A673 (cell line): ENCODE results near the gene SMYD3. TPM values are rescaled to one million over a fixed set of nuclear protein-coding genes. Genes with fewer than 3 reads are reported as not detected.

Source experiments
- BruUV-seq: library from RNA; stranded (reverse); fragments of 400-500 nt; replicated peaks from 2 replicates; lab custom pipeline; 2021; lab: Mats Ljungman, UMichigan
- CTCF ChIA-PET: fragments of 300-600 bp; sonication (Branson Sonifier 250); formaldehyde crosslinking; loops from one replicate; lab custom pipeline; 2022; ENCODE audit warnings: antibody characterized with exemption; lab: Charles Lee
- POLR2A ChIA-PET: fragments of 300-600 bp; sonication (Branson Sonifier 250); formaldehyde crosslinking; loops from one replicate; lab custom pipeline; 2022; ENCODE audit warnings: antibody characterized with exemption; ENCODE audit not compliant: low non-redundant PET; lab: Charles Lee
- DNase-seq: peaks from one replicate; pipeline ENCODE4 v3.0.0-alpha.2; 2015; ENCODE audit warnings: low spot score
- H3K27ac ChIP-seq: fragments of 200-600 bp; sonication (generic); 2 replicates; pipeline ENCODE4 v1.5.1; 2016; ENCODE audit warnings: mixed run types, low read depth, mild to moderate bottlenecking, mixed read lengths, antibody characterized with exemption, low read length; ENCODE audit not compliant: poor library complexity, severe bottlenecking
- H3K27me3 ChIP-seq: fragments of 200-600 bp; sonication (generic); replicated peaks from 2 replicates; pipeline ENCODE4 v1.6.1; 2017; ENCODE audit warnings: mixed run types, low read depth, mild to moderate bottlenecking, mixed read lengths, antibody characterized with exemption, low read length; ENCODE audit not compliant: insufficient read depth, poor library complexity
- H3K36me3 ChIP-seq: fragments of 200-600 bp; sonication (generic); 2 replicates; pipeline ENCODE4 v1.6.1; 2016; ENCODE audit warnings: mixed run types, mild to moderate bottlenecking, mixed read lengths, antibody characterized with exemption, low read length; ENCODE audit not compliant: insufficient read depth, poor library complexity, severe bottlenecking
- H3K4me1 ChIP-seq: fragments of 200-600 bp; sonication (generic); 2 replicates; pipeline ENCODE4 v1.6.1; 2017; ENCODE audit warnings: mixed run types, mild to moderate bottlenecking, mixed read lengths, antibody characterized with exemption, low read length; ENCODE audit not compliant: insufficient read depth, poor library complexity, severe bottlenecking
- H3K4me3 ChIP-seq: fragments of 200-600 bp; sonication (generic); 2 replicates; pipeline ENCODE4 v1.5.1; 2016; ENCODE audit warnings: low read depth, mixed run types, mild to moderate bottlenecking, mixed read lengths, low read length; ENCODE audit not compliant: poor library complexity, severe bottlenecking
- H3K9me3 ChIP-seq: fragments of 200-600 bp; sonication (generic); 2 replicates; pipeline ENCODE4 v1.6.1; 2016; ENCODE audit warnings: mixed run types, low read depth, mild to moderate bottlenecking, mixed read lengths, antibody characterized with exemption, low read length; ENCODE audit not compliant: poor library complexity, severe bottlenecking
- CTCF ChIP-seq: fragments of 300-800, 200-600 bp; sonication (generic); conservative IDR thresholded peaks from 2 replicates; pipeline ENCODE4 v1.5.1; 2017; ENCODE audit warnings: low read depth, mild to moderate bottlenecking, antibody characterized with exemption, low read length, moderate library complexity, mixed read lengths
- EZH2 ChIP-seq: fragments of 200-600 bp; sonication (generic); IDR thresholded peaks from 2 replicates; pipeline ENCODE4 v1.6.1; 2017; ENCODE audit warnings: borderline replicate concordance, low read depth, mild to moderate bottlenecking, mixed read lengths, antibody characterized with exemption, low read length; ENCODE audit not compliant: poor library complexity, severe bottlenecking
- intact Hi-C: fragments of 100-400 bp; cut with micrococcal nuclease; formaldehyde crosslinking; loops from one replicate; pipeline ENCODE4 v1.10.0; 2022; ENCODE audit not compliant: unreplicated experiment
- total RNA-seq: library from RNA; stranded (reverse); gene quantifications from 2 replicates; pipeline ENCODE4 v1.2.3, GENCODE V29; 2021

SMYD3 gene
- total RNA-seq, 1 experiment from 2014 or later, result 29.0 TPM

GRCh38 chr1:246373828-246374569 is 133.1 kb downstream of the SMYD3 start:
- Histone ChIP-seq H3K36me3 (no peaks in the 10 kb centered on the region), H3K27ac (no peak overlapping the region), H3K4me3 (no peak overlapping the region), H3K27me3 (no peaks in the 10 kb centered on the region), H3K9me3 (no peaks in the 10 kb centered on the region), H3K4me1 (no peaks in the 10 kb centered on the region)
- CTCF ChIA-PET, result no interaction called here
- no TSS peak for BruUV-seq
- POLR2A ChIA-PET, result no interaction called here
- intact Hi-C loops, result no loop called here
- TF ChIP-seq CTCF (no peak), EZH2 (no peak)
- DNase-seq, result no peak

DNA sequence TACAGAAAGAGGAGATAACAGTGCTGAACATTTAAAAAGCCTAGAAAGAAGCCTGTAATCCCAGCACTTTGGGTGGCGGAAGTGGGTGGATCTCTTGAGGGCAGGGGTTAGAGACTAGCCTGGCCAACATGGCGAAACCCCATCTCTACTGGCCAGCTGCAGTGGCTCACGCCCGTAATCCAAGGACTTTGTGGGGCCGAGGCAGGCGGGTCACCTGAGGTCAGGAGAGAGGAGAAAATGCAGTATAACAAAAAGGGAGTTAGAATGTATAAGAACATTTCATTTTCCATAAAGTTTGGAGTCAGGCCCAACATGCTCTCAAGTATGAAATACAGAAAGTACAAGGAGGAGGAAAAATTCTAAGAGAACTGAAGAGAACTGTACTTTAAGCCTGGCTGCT is 134.5 kb downstream of the SMYD3 start:
- H3K4me1 ChIP-seq, result no peaks in the 10 kb centered on the region
- TF ChIP-seq EZH2 (no peak), CTCF (no peak)
- no TSS peak for BruUV-seq
- no peaks in the 10 kb centered on the region for H3K27me3 ChIP-seq
- no peak overlapping the region for H3K27ac ChIP-seq
- ChIA-PET CTCF (no interaction called here), POLR2A (no interaction called here)
- H3K4me3 ChIP-seq, result no peak overlapping the region
- intact Hi-C loops, result no loop called here
- H3K36me3 ChIP-seq, result no peaks in the 10 kb centered on the region
- no peaks in the 10 kb centered on the region for H3K9me3 ChIP-seq
- no peak for DNase-seq

- intact Hi-C loops, result no loop called here
- ChIA-PET CTCF (no interaction called here), POLR2A (no interaction called here)
- H3K36me3 ChIP-seq, result no peaks in the 10 kb centered on the region
- TF ChIP-seq EZH2 (no peak), CTCF (no peak)
- no peaks in the 10 kb centered on the region for H3K4me1 ChIP-seq
- no peak overlapping the region for H3K4me3 ChIP-seq
- H3K27ac ChIP-seq, result no peak overlapping the region
- H3K9me3 ChIP-seq, result no peaks in the 10 kb centered on the region
- no peaks in the 10 kb centered on the region for H3K27me3 ChIP-seq
- DNase-seq, result no peak
- BruUV-seq, result no TSS peak
These were observed 140.0 kb downstream of the SMYD3 start for GRCh38 chr1:246367041-246367440.
